SK-N-SH (cell line): ENCODE measurements around the gene GPR152.

ENCODE experiments used
- CHD2 ChIP-seq: fragments of 150-350 bp; IDR thresholded peaks from 2 replicates; pipeline ENCODE4 v1.6.1; 2018; ENCODE audit warnings: low read length; ENCODE audit not compliant: partially characterized antibody
- ELF1 ChIP-seq: IDR thresholded peaks from 2 replicates; pipeline ENCODE4 v1.4.0; 2012
- EP300 ChIP-seq, 2 experiments: IDR thresholded peaks; 2 replicates each; pipeline versions ENCODE4 v1.4.0 to v1.6.1; 2012; ENCODE audit warnings: borderline replicate concordance in 1 of 2, low read depth in 1 of 2, low read length in 1 of 2
- FOXM1 ChIP-seq: IDR thresholded peaks from 2 replicates; pipeline ENCODE4 v1.4.0; 2012; ENCODE audit warnings: low read depth, mild to moderate bottlenecking
- NFIC ChIP-seq: IDR thresholded peaks from 2 replicates; pipeline ENCODE4 v1.4.0; 2012; ENCODE audit warnings: borderline replicate concordance
- NRF1 ChIP-seq: IDR thresholded peaks from 2 replicates; pipeline ENCODE4 v1.6.1; 2012; ENCODE audit warnings: low read depth, mild to moderate bottlenecking, low read length
- POLR2AphosphoS5 ChIP-seq: IDR thresholded peaks from 2 replicates; pipeline ENCODE4 v1.6.1; 2012; ENCODE audit warnings: low read depth, low read length
- RAD21 ChIP-seq: IDR thresholded peaks from 2 replicates; pipeline ENCODE4 v1.6.1; 2012; ENCODE audit warnings: mild to moderate bottlenecking, low read length
- REST ChIP-seq: IDR thresholded peaks from 2 replicates; pipeline ENCODE4 v1.6.1; 2012; ENCODE audit warnings: mild to moderate bottlenecking, low read depth, low read length, moderate library complexity
- TAF1 ChIP-seq: IDR thresholded peaks from 2 replicates; pipeline ENCODE4 v1.6.1; 2012; ENCODE audit warnings: low read depth, mild to moderate bottlenecking, low read length, moderate library complexity, borderline replicate concordance
- YY1 ChIP-seq: IDR thresholded peaks from 2 replicates; pipeline ENCODE4 v1.4.0; 2012; ENCODE audit warnings: low read depth, mild to moderate bottlenecking
- ZBTB33 ChIP-seq: IDR thresholded peaks from 2 replicates; pipeline ENCODE4 v1.4.0; 2012; ENCODE audit warnings: low read depth, borderline replicate concordance
- TF ChIP-seq, protein P1 (sequence below): fragments of 200-600 bp; sonication (generic); IDR thresholded peaks from 2 replicates; pipeline ENCODE4 v1.6.1; 2017; ENCODE audit warnings: antibody characterized with exemption, mild to moderate bottlenecking, moderate library complexity
- TF ChIP-seq, protein P2 (sequence below): IDR thresholded peaks from 2 replicates; pipeline ENCODE4 v1.4.0; 2012; ENCODE audit warnings: low read depth

GRCh38 chr11:67408437-67409200 lies 43.9 kb downstream of the GPR152 start:
- TF ChIP-seq ELF1 (no peak), FOXM1 (no peak), REST (no peak), YY1 (no peak), TAF1 (no peak), NFIC (no peak), POLR2AphosphoS5 (no peak), RAD21 (no peak), CHD2 (no peak), NRF1 (no peak), EP300 (IDR thresholded peaks at IDR 0.05; ENCODE audit: borderline replicate concordance in 1 of 2, low read depth in 1 of 2, low read length in 1 of 2) (no peak), ZBTB33 (no peak)
- TF ChIP-seq, protein P1, sequence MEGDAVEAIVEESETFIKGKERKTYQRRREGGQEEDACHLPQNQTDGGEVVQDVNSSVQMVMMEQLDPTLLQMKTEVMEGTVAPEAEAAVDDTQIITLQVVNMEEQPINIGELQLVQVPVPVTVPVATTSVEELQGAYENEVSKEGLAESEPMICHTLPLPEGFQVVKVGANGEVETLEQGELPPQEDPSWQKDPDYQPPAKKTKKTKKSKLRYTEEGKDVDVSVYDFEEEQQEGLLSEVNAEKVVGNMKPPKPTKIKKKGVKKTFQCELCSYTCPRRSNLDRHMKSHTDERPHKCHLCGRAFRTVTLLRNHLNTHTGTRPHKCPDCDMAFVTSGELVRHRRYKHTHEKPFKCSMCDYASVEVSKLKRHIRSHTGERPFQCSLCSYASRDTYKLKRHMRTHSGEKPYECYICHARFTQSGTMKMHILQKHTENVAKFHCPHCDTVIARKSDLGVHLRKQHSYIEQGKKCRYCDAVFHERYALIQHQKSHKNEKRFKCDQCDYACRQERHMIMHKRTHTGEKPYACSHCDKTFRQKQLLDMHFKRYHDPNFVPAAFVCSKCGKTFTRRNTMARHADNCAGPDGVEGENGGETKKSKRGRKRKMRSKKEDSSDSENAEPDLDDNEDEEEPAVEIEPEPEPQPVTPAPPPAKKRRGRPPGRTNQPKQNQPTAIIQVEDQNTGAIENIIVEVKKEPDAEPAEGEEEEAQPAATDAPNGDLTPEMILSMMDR, result no peak
- TF ChIP-seq, protein P2, sequence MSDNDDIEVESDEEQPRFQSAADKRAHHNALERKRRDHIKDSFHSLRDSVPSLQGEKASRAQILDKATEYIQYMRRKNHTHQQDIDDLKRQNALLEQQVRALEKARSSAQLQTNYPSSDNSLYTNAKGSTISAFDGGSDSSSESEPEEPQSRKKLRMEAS, result no peak
